Nephron progenitor cell (in vitro differentiated cells): ENCODE measurements around the gene FOXF2.

ENCODE experiments used
- DNase-seq: peaks from one replicate; pipeline ENCODE4 v3.0.0; 2021
- H3K27ac Mint-ChIP-seq: 2 replicates; pipeline ENCODE4 v1.8.0; 2021; ENCODE audit warnings: mild to moderate bottlenecking, moderate library complexity, mixed read lengths
- H3K27me3 Mint-ChIP-seq: 2 replicates; pipeline ENCODE4 v1.8.0; 2021; ENCODE audit warnings: mild to moderate bottlenecking, low read depth, mixed read lengths; ENCODE audit not compliant: poor library complexity
- H3K36me3 Mint-ChIP-seq: 2 replicates; pipeline ENCODE4 v1.8.0; 2021; ENCODE audit warnings: low read depth, mixed read lengths
- H3K4me1 Mint-ChIP-seq: 2 replicates; pipeline ENCODE4 v1.8.0; 2021; ENCODE audit warnings: mixed read lengths
- H3K4me3 Mint-ChIP-seq: 2 replicates; pipeline ENCODE4 v1.8.0; 2021; ENCODE audit warnings: mild to moderate bottlenecking, moderate library complexity, mixed read lengths
- H3K9me3 Mint-ChIP-seq: 2 replicates; pipeline ENCODE4 v1.8.0; 2021; ENCODE audit warnings: mild to moderate bottlenecking, moderate library complexity, mixed read lengths
- CTCF ChIP-seq: fragments of 200-600 bp; sonication (generic); IDR thresholded peaks from 2 replicates; pipeline ENCODE4 v1.5.0; 2021; ENCODE audit warnings: antibody characterized with exemption

The FOXF2 gene

GRCh38 chr6:1409774-1410465 lies 20.5 kb downstream of the FOXF2 start:
- TF ChIP-seq CTCF, result no peak
- H3K4me3 Mint-ChIP-seq, result no peak overlapping the region
- peaks cover 31% of the 10 kb centered on the region for H3K27me3 Mint-ChIP-seq

GRCh38 chr6:1412901-1413300 lies 23.5 kb downstream of the FOXF2 start:
- H3K9me3 Mint-ChIP-seq, result no peaks in the 10 kb centered on the region
- no peak for DNase-seq
- H3K4me3 Mint-ChIP-seq, result no peak overlapping the region
- H3K4me1 Mint-ChIP-seq, result peaks cover 34% of the 10 kb centered on the region
- H3K36me3 Mint-ChIP-seq, result no peaks in the 10 kb centered on the region
- TF ChIP-seq CTCF, result no peak
- H3K27ac Mint-ChIP-seq, result no peak overlapping the region
- H3K27me3 Mint-ChIP-seq, result peaks cover 46% of the 10 kb centered on the region

More at GRCh38 chr6:1409774-1410465, 20.5 kb downstream of the FOXF2 start:
- DNase-seq, result no peak
- Mint-ChIP-seq H3K36me3 (no peaks in the 10 kb centered on the region), H3K9me3 (no peaks in the 10 kb centered on the region), H3K27ac (no peak overlapping the region), H3K4me1 (peaks cover 17% of the 10 kb centered on the region)

- no peak for TF ChIP-seq CTCF
- Mint-ChIP-seq H3K36me3 (no peaks in the 10 kb centered on the region), H3K27me3 (peaks cover 43% of the 10 kb centered on the region), H3K4me3 (no peak overlapping the region), H3K4me1 (peaks cover 18% of the 10 kb centered on the region), H3K9me3 (no peaks in the 10 kb centered on the region), H3K27ac (no peak overlapping the region)
- DNase-seq, result no peak
Observed at GRCh38 chr6:1415416-1416063, 26.2 kb downstream of the FOXF2 start.

- H3K4me1 Mint-ChIP-seq, result peaks cover 18% of the 10 kb centered on the region
- no peak for DNase-seq
- peaks cover 5% of the 10 kb centered on the region for H3K9me3 Mint-ChIP-seq
- no peak for TF ChIP-seq CTCF
- no peaks in the 10 kb centered on the region for H3K36me3 Mint-ChIP-seq
- peaks cover 39% of the 10 kb centered on the region for H3K27me3 Mint-ChIP-seq
- H3K27ac Mint-ChIP-seq, result no peak overlapping the region
- no peak overlapping the region for H3K4me3 Mint-ChIP-seq
Observed at GRCh38 chr6:1416191-1416760, 26.9 kb downstream of the FOXF2 start.

DNA sequence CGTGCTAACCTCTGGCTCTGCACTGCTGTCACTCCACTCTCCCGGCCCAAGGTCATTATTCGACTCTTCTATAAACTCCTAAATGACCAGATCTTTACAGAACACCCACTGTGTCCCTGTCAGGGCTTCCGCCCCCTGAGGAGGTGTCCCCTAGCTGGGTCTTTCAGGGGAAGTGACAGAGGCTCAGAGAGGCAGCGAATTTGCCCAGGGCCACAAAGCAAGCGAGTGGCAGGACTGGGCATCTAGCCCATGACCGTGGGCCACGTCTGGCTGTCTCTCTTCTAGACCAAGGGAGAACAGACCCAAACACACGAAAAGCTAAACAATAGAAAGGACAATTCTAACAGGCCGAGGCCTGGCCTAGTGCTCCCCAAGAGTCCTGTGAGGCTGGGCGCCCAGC lies 27.4 kb downstream of the FOXF2 start:
- H3K27ac Mint-ChIP-seq, result no peak overlapping the region
- H3K9me3 Mint-ChIP-seq, result peaks cover 5% of the 10 kb centered on the region
- H3K4me1 Mint-ChIP-seq, result peaks cover 18% of the 10 kb centered on the region
- DNase-seq, result no peak
- no peak overlapping the region for H3K4me3 Mint-ChIP-seq
- peaks cover 39% of the 10 kb centered on the region for H3K27me3 Mint-ChIP-seq
- no peaks in the 10 kb centered on the region for H3K36me3 Mint-ChIP-seq
- TF ChIP-seq CTCF, result no peak
